Activated CD8-positive, alpha-beta memory T cell treated with anti-CD3 and anti-CD28 coated beads, Interleukin-2, amount 50 U/mL, for 4 hours (primary cell): ENCODE results near the gene ITPR2.

Experiments
- DNase-seq: peaks from one replicate; pipeline ENCODE4 v3.0.0-alpha.2; 2020

ITPR2 gene

GRCh38 chr12:26373606-26374495 lies 459.1 kb downstream of the ITPR2 start:
- DNase-seq = no peak

GRCh38 chr12:26372866-26373265 lies 460.1 kb downstream of the ITPR2 start:
- no peak for DNase-seq

GRCh38 chr12:26370098-26370497 lies 462.9 kb downstream of the ITPR2 start:
- no peak for DNase-seq

- no peak for DNase-seq
Measured at GRCh38 chr12:26369588-26369987, 463.4 kb downstream of the ITPR2 start.

- DNase-seq = no peak
Measured at GRCh38 chr12:26367991-26368730, 464.8 kb downstream of the ITPR2 start.

GRCh38 chr12:26361964-26362363 lies 471.0 kb downstream of the ITPR2 start:
- DNase-seq = no peak

- DNase-seq = no peak
Measured at GRCh38 chr12:26360062-26360461, 472.9 kb downstream of the ITPR2 start.

- DNase-seq = no peak
Measured at GRCh38 chr12:26359576-26359975, 473.4 kb downstream of the ITPR2 start.

GRCh38 chr12:26358651-26359050 lies 474.3 kb downstream of the ITPR2 start:
- no peak for DNase-seq

- no peak for DNase-seq
Measured at GRCh38 chr12:26347300-26347699, 485.7 kb downstream of the ITPR2 start.

- DNase-seq = no peak
Measured at GRCh38 chr12:26346736-26347135, 486.3 kb downstream of the ITPR2 start.

- DNase-seq = no peak
Measured at GRCh38 chr12:26345471-26346003, 487.5 kb downstream of the ITPR2 start.

- DNase-seq = no peak
Measured at GRCh38 chr12:26341491-26341890, 491.5 kb downstream of the ITPR2 start.

GRCh38 chr12:26340649-26341048 lies 492.3 kb downstream of the ITPR2 start:
- no peak for DNase-seq

GRCh38 chr12:26339976-26340375 lies 493.0 kb downstream of the ITPR2 start:
- DNase-seq = no peak

- DNase-seq = no peak
Measured at GRCh38 chr12:26338586-26339572, 494.1 kb downstream of the ITPR2 start.

- no peak for DNase-seq
Measured at GRCh38 chr12:26335651-26336050, 497.3 kb downstream of the ITPR2 start.

- DNase-seq = no peak
Measured at GRCh38 chr12:26334621-26335124, 498.3 kb downstream of the ITPR2 start.

- no peak for DNase-seq
Measured at GRCh38 chr12:26331960-26332359, 501.0 kb downstream of the ITPR2 start.

- no peak for DNase-seq
Measured at GRCh38 chr12:26331136-26331535, 501.9 kb downstream of the ITPR2 start.

- no peak for DNase-seq
Measured at GRCh38 chr12:26327975-26328644, 504.9 kb downstream of the ITPR2 start.

- no peak for DNase-seq
Measured at GRCh38 chr12:26323673-26324072, 509.3 kb downstream of the ITPR2 start.
